H1 (cell line): ENCODE data around the gene RWDD1. TPM values are rescaled to one million over a fixed set of nuclear protein-coding genes. Genes with fewer than 3 reads are reported as not detected.

Experiments used
- CTCF ChIA-PET: fragments of 300-600 bp; sonication (Branson Sonifier 250); formaldehyde crosslinking; loops from one replicate; lab custom pipeline; 2021; ENCODE audit not compliant: partially characterized antibody; lab: Charles Lee
- POLR2A ChIA-PET: fragments of 300-600 bp; sonication (Branson Sonifier 250); formaldehyde crosslinking; loops from one replicate; lab custom pipeline; 2021; ENCODE audit warnings: inconsistent platforms; ENCODE audit not compliant: partially characterized antibody; lab: Charles Lee
- DNase-seq, 2 experiments: peaks; one replicate each; pipeline versions ENCODE4 v3.0.0 to v3.0.0-alpha.2; 2010 to 2022; ENCODE audit warnings: low spot score in 2 of 2, low read depth in 1 of 2, mixed read lengths in 1 of 2
- FAIRE-seq: peaks from 2 replicates; lab custom pipeline; 2011; peaks lifted over from hg19 to GRCh38; lab: Jason Lieb, UNC
- H2AFZ ChIP-seq: 2 replicates; pipeline ENCODE4 v1.8.1; 2012; ENCODE audit warnings: low read length, inconsistent platforms
- H2AK5ac ChIP-seq: 2 replicates; pipeline ENCODE4 v1.6.1; 2013; ENCODE audit warnings: low read depth, low read length
- H2BK120ac ChIP-seq: replicated peaks from 2 replicates; pipeline ENCODE3; 2013; ENCODE audit warnings: low read depth, low read length, inconsistent platforms
- H2BK12ac ChIP-seq: 2 replicates; pipeline ENCODE4 v1.6.1; 2013; ENCODE audit warnings: low read depth, low read length
- H2BK15ac ChIP-seq: 2 replicates; pipeline ENCODE4 v1.6.1; 2013; ENCODE audit warnings: low read length
- H2BK20ac ChIP-seq: 2 replicates; pipeline ENCODE4 v1.6.1; 2013; ENCODE audit warnings: low read length
- H2BK5ac ChIP-seq: 2 replicates; pipeline ENCODE4 v1.6.1; 2013; ENCODE audit warnings: low read depth, low read length
- H3K14ac ChIP-seq: 2 replicates; pipeline ENCODE4 v1.6.1; 2013; ENCODE audit warnings: inconsistent platforms; ENCODE audit not compliant: insufficient read length
- H3K18ac ChIP-seq: 2 replicates; pipeline ENCODE4 v1.6.1; 2013; ENCODE audit warnings: low read length; ENCODE audit errors: extremely low read depth
- H3K23ac ChIP-seq: 2 replicates; pipeline ENCODE4 v1.6.1; 2013; ENCODE audit warnings: inconsistent platforms; ENCODE audit not compliant: insufficient read length
- H3K23me2 ChIP-seq: 2 replicates; pipeline ENCODE4 v1.6.1; 2013; ENCODE audit warnings: low read depth, low read length
- H3K27ac ChIP-seq: 2 replicates; pipeline ENCODE4 v1.6.1; 2011; ENCODE audit warnings: low read depth, low read length, inconsistent platforms
- H3K27me3 ChIP-seq, 4 experiments: replicated peaks in 1 of 4; 1 replicate in 1 of 4; 2 replicates in 3 of 4; pipeline versions ENCODE4 v1.6.1 to v1.8.1; 2011 to 2013; ENCODE audit warnings: low read length in 3 of 4, mild to moderate bottlenecking in 3 of 4, inconsistent platforms in 2 of 4, mixed read lengths in 2 of 4, moderate library complexity in 1 of 4; ENCODE audit not compliant: control insufficient read depth in 3 of 4, insufficient read depth in 3 of 4; ENCODE audit errors: extremely low read depth in 1 of 4
- H3K36me3 ChIP-seq, 4 experiments: 2 replicates each; pipeline versions ENCODE4 v1.6.1 to v1.8.1; 2011 to 2013; ENCODE audit warnings: mild to moderate bottlenecking in 4 of 4, low read length in 3 of 4, moderate library complexity in 2 of 4, control low read depth in 1 of 4, inconsistent platforms in 1 of 4; ENCODE audit not compliant: insufficient read depth in 4 of 4, control insufficient read depth in 2 of 4
- H3K4ac ChIP-seq: replicated peaks from 2 replicates; pipeline ENCODE3; 2013; ENCODE audit warnings: low read length, low read depth, mixed read lengths, inconsistent platforms; ENCODE audit not compliant: insufficient read length
- H3K4me1 ChIP-seq, 4 experiments: replicated peaks in 1 of 4; 1 replicate in 1 of 4; 2 replicates in 3 of 4; pipeline versions ENCODE4 v1.6.1 to v1.8.1; 2011 to 2013; ENCODE audit warnings: low read length in 3 of 4, inconsistent platforms in 2 of 4, mixed read lengths in 1 of 4; ENCODE audit not compliant: insufficient read depth in 4 of 4, control insufficient read depth in 3 of 4
- H3K4me2 ChIP-seq, 2 experiments: 2 replicates each; pipeline versions ENCODE4 v1.6.1 to v1.8.1; 2011 to 2013; ENCODE audit warnings: low read depth in 2 of 2, low read length in 2 of 2, control low read depth in 1 of 2, inconsistent platforms in 1 of 2, mild to moderate bottlenecking in 1 of 2; ENCODE audit not compliant: insufficient read depth in 1 of 2
- H3K4me3 ChIP-seq, 4 experiments: fragments of 200-600, 300-600 bp in 1 of 4; sonication (generic), shearing (Covaris generic), sonication (Bioruptor Twin) in 1 of 4; 2 replicates each; pipeline versions ENCODE4 v1.5.1 to v1.8.1; 2011 to 2016; ENCODE audit warnings: low read length in 4 of 4, low read depth in 3 of 4, control low read depth in 2 of 4, inconsistent platforms in 2 of 4, mild to moderate bottlenecking in 2 of 4, mixed read lengths in 1 of 4, moderate library complexity in 1 of 4; ENCODE audit not compliant: insufficient read depth in 2 of 4; ENCODE audit errors: extremely low read depth in 1 of 4
- H3K56ac ChIP-seq: replicated peaks from 2 replicates; pipeline ENCODE3; 2013; ENCODE audit warnings: low read depth, mild to moderate bottlenecking, mixed read lengths, low read length, inconsistent platforms; ENCODE audit not compliant: insufficient read length
- H3K79me1 ChIP-seq: 2 replicates; pipeline ENCODE4 v1.6.1; 2013; ENCODE audit warnings: low read depth, low read length, control low read depth
- H3K79me2 ChIP-seq, 2 experiments: 2 replicates each; pipeline versions ENCODE4 v1.6.1 to v1.8.1; 2012 to 2013; ENCODE audit warnings: low read length in 2 of 2, mild to moderate bottlenecking in 2 of 2, inconsistent platforms in 1 of 2; ENCODE audit not compliant: insufficient read depth in 2 of 2, control insufficient read depth in 1 of 2
- H3K9ac ChIP-seq, 4 experiments: replicated peaks in 1 of 4; 1 replicate in 1 of 4; 2 replicates in 3 of 4; pipeline versions ENCODE4 v1.6.1 to v1.8.1; 2011 to 2013; ENCODE audit warnings: low read depth in 3 of 4, low read length in 3 of 4, control low read depth in 2 of 4, mild to moderate bottlenecking in 2 of 4, moderate library complexity in 2 of 4, inconsistent platforms in 1 of 4; ENCODE audit errors: extremely low read depth in 1 of 4
- H3K9me3 ChIP-seq, 2 experiments: 2 replicates each; pipeline versions ENCODE4 v1.6.1 to v1.8.1; 2012 to 2013; ENCODE audit warnings: mild to moderate bottlenecking in 2 of 2, moderate library complexity in 2 of 2, control low read depth in 1 of 2, inconsistent platforms in 1 of 2, low read depth in 1 of 2, low read length in 1 of 2, mixed read lengths in 1 of 2; ENCODE audit not compliant: insufficient read depth in 2 of 2
- H4K20me1 ChIP-seq, 2 experiments: replicated peaks in 1 of 2; 2 replicates each; pipeline versions ENCODE3 to v1.8.1; 2011 to 2013; ENCODE audit warnings: inconsistent platforms in 2 of 2, low read length in 2 of 2, mild to moderate bottlenecking in 1 of 2; ENCODE audit not compliant: insufficient read depth in 2 of 2, control insufficient read depth in 1 of 2
- H4K5ac ChIP-seq: 2 replicates; pipeline ENCODE4 v1.6.1; 2013; ENCODE audit warnings: low read length, low read depth, mixed read lengths, inconsistent platforms; ENCODE audit not compliant: insufficient read length
- H4K8ac ChIP-seq: 2 replicates; pipeline ENCODE4 v1.8.0; 2013; ENCODE audit warnings: mild to moderate bottlenecking, moderate library complexity, low read length, inconsistent platforms; ENCODE audit not compliant: insufficient read depth; ENCODE audit errors: extremely low read depth
- H4K91ac ChIP-seq: replicated peaks from 2 replicates; pipeline ENCODE3; 2013; ENCODE audit warnings: low read length, mixed read lengths, inconsistent platforms; ENCODE audit not compliant: insufficient read length
- CEBPB ChIP-seq: IDR thresholded peaks from 2 replicates; pipeline ENCODE4 v1.6.1; 2012; ENCODE audit warnings: low read depth, low read length
- RFX5 ChIP-seq: IDR thresholded peaks from 2 replicates; pipeline ENCODE4 v1.6.1; 2011; ENCODE audit warnings: low read depth, low read length, improper control_type of control experiment, borderline replicate concordance
- SAP30 ChIP-seq: fragments of 300-600 bp; sonication (generic); IDR thresholded peaks from 2 replicates; pipeline ENCODE4 v1.7.1; 2012; ENCODE audit warnings: low read length, moderate library complexity, mild to moderate bottlenecking, inconsistent platforms; ENCODE audit not compliant: insufficient read depth, insufficient replicate concordance
- WGBS, 2 experiments: shearing (Covaris generic) in 1 of 2; methylation state at CpG; one replicate each; pipeline versions ENCODE4 v1.1.6 to v1.1.7; 2013 to 2015; ENCODE audit warnings: low lambda C conversion rate in 2 of 2, mixed read lengths in 2 of 2, inconsistent platforms in 1 of 2, low coverage in 1 of 2, missing lambda C conversion rate in 1 of 2; ENCODE audit not compliant: insufficient replicate concordance in 2 of 2, insufficient coverage in 1 of 2, insufficient read length in 1 of 2; ENCODE audit errors: extremely low coverage in 1 of 2, missing lambda C conversion rate in 1 of 2; 5-methylcytosine and 5-hydroxymethylcytosine counted together
- polyA plus RNA-seq, 7 experiments: library from polyadenylated mRNA; depleted of rRNA in 3 of 7; stranded (reverse) in 5 of 7; unstranded in 2 of 7; fragments of >200 nt in 5 of 7; fragments of 200-250 nt in 2 of 7; gene quantifications; 1 replicate in 5 of 7; 2 replicates in 1 of 7; 4 replicates in 1 of 7; pipeline versions ENCODE4 v1.2.1 to v1.2.3, GENCODE V29; 2011 to 2013; ENCODE audit warnings: missing spikeins in 2 of 7, mixed read lengths in 2 of 7
- total RNA-seq: library from RNA; stranded (reverse); fragmentation: NEBNext Ultra II Directional; extraction: Animal tissue kit (Norgen Biotek cat#: 25700); gene quantifications from 2 replicates; pipeline ENCODE4 v1.2.1, GENCODE V29; 2021

Gene RWDD1
- total and polyA plus RNA-seq, 2 of the 8 experiments (the other 6 are each of a cell fraction or from before 2014, with no cell fraction given) = 19.5 to 35.2 TPM

GRCh38 chr6:116611056-116611455 lies 39.8 kb downstream of the RWDD1 start:
- no peak overlapping the region for H3K23ac ChIP-seq
- peaks cover 0 to 3% (median 1%) of the 10 kb centered on the region in 4 experiments; a peak in 4 of 7 replicates for H3K4me1 ChIP-seq
- no peaks in the 10 kb centered on the region for H3K27me3 ChIP-seq
- no peak overlapping the region for H3K27ac ChIP-seq
- H3K4me2 ChIP-seq = peak overlapping the region; percentile 6; a peak in 2 of 4 replicates
- no peaks in the 10 kb centered on the region for H3K9me3 ChIP-seq
- H3K18ac ChIP-seq = no peak overlapping the region
- H2AK5ac ChIP-seq = no peak overlapping the region
- no peak overlapping the region for H3K4ac ChIP-seq
- 61% methylated on average over 4 of the region's 4 CpGs; no CpG with 5 or more reads in 1 of the 2 experiments for WGBS, 2 experiments
- H2BK20ac ChIP-seq = no peak overlapping the region
- peak overlapping the region; percentile 54 for H4K5ac ChIP-seq
- no peak overlapping the region for H3K9ac ChIP-seq
- no peaks in the 10 kb centered on the region for H4K20me1 ChIP-seq
- CTCF ChIA-PET = interaction anchor here (0.6 kb wide), 1 partner anchor 394 kb away, joined by 3 read pairs; no protein-coding TSS in a partner anchor
- DNase-seq = no peak
- H3K36me3 ChIP-seq = no peaks in the 10 kb centered on the region
- H3K23me2 ChIP-seq = peaks cover 3% of the 10 kb centered on the region; the same call in 1 of the 2 replicates
- no peak overlapping the region for H3K56ac ChIP-seq
- H2BK15ac ChIP-seq = no peak overlapping the region
- no peak for FAIRE-seq
- no peaks in the 10 kb centered on the region for H3K79me1 ChIP-seq
- H2BK120ac ChIP-seq = no peak overlapping the region
- POLR2A ChIA-PET = no interaction called here
- no peaks in the 10 kb centered on the region for H3K79me2 ChIP-seq
- no peak for TF ChIP-seq SAP30
- no peak for TF ChIP-seq CEBPB
- no peak for TF ChIP-seq RFX5
- TF ChIP-seq, all 59 proteins: peak for 0
- Histone ChIP-seq H2BK12ac (no peak overlapping the region), H3K4me3 (no peak overlapping the region), H4K91ac (no peak overlapping the region), H4K8ac (no peak overlapping the region), H2BK5ac (peak overlapping the region; percentile 40; the same call in 1 of the 2 replicates), H2AFZ (0 out of 2 replicates have a peak overlapping the region, but pooled peaks have one; percentile 18), H3K14ac (no peak overlapping the region)
